Stimulated activated effector memory CD8-positive, alpha-beta T cell treated with anti-CD3 and anti-CD28 coated beads, Interleukin-12 subunit alpha, Interleukin-12 subunit beta, amount 100 ng/mL, for 72 hours (primary cell): ENCODE results near the gene ACSL4.
A peak's percentile ranks its signal among the peaks of the same experiment; 100 is the strongest.
"Not testable (repeated sequence)": the region's sequence is repeated elsewhere in the genome, so short reads cannot be mapped to it uniquely, and the experiment has no call there.

Source experiments
- ATAC-seq: fragments of 150-1000 bp; cut with Tn5 transposase; 2 replicates; pipeline ENCODE4 v1.10.0; 2021
- DNase-seq, 2 donors: peaks; one replicate each; pipeline ENCODE4 v3.0.0; 2021 to 2022; ENCODE audit warnings: low spot score in 2 of 2
- H3K27ac Mint-ChIP-seq: one replicate; pipeline ENCODE4 v1.8.0; 2022; ENCODE audit warnings: mild to moderate bottlenecking, mixed read lengths
- H3K36me3 Mint-ChIP-seq: one replicate; pipeline ENCODE4 v1.8.0; 2022; ENCODE audit warnings: mild to moderate bottlenecking, mixed read lengths
- H3K4me1 Mint-ChIP-seq: one replicate; pipeline ENCODE4 v1.8.0; 2022; ENCODE audit warnings: mixed read lengths
- H3K4me3 Mint-ChIP-seq: one replicate; pipeline ENCODE4 v1.8.0; 2022; ENCODE audit warnings: mild to moderate bottlenecking, mixed read lengths
- H3K9me3 Mint-ChIP-seq: one replicate; pipeline ENCODE4 v1.8.0; 2022; ENCODE audit warnings: mixed read lengths

The ACSL4 gene

GRCh38 chrX:109707319-109707718 is 25.7 kb downstream of the ACSL4 start:
- no peak for DNase-seq
- H3K27ac Mint-ChIP-seq: no peak overlapping the region
- peaks cover 12% of the 10 kb centered on the region for H3K36me3 Mint-ChIP-seq
- no peaks in the 10 kb centered on the region for H3K9me3 Mint-ChIP-seq
- H3K4me3 Mint-ChIP-seq: peak overlapping the region; percentile 16
- no peak for ATAC-seq
- peaks cover 30% of the 10 kb centered on the region for H3K4me1 Mint-ChIP-seq

GRCh38 chrX:109704563-109704962 is 28.5 kb downstream of the ACSL4 start:
- Mint-ChIP-seq H3K4me1 (peaks cover 24% of the 10 kb centered on the region), H3K4me3 (no peak overlapping the region), H3K27ac (no peak overlapping the region), H3K36me3 (peaks cover 17% of the 10 kb centered on the region), H3K9me3 (no peaks in the 10 kb centered on the region)
- ATAC-seq (peak; percentile 92), DNase-seq (no peak)

- Mint-ChIP-seq H3K27ac (no peak overlapping the region), H3K4me1 (peaks cover 14% of the 10 kb centered on the region), H3K36me3 (peaks cover 23% of the 10 kb centered on the region), H3K9me3 (no peaks in the 10 kb centered on the region), H3K4me3 (no peak overlapping the region)
- ATAC-seq: no peak
- no peak for DNase-seq
Measured at GRCh38 chrX:109697855-109698254, 35.2 kb downstream of the ACSL4 start.

GRCh38 chrX:109696146-109696740 is 36.8 kb downstream of the ACSL4 start:
- Mint-ChIP-seq H3K36me3 (peaks cover 23% of the 10 kb centered on the region), H3K27ac (no peak overlapping the region), H3K4me1 (peaks cover 14% of the 10 kb centered on the region), H3K4me3 (no peak overlapping the region), H3K9me3 (no peaks in the 10 kb centered on the region)
- DNase-seq (no peak), ATAC-seq (peak; percentile 60)

GRCh38 chrX:109695637-109696036 is 37.4 kb downstream of the ACSL4 start:
- Mint-ChIP-seq H3K4me1 (peaks cover 14% of the 10 kb centered on the region), H3K36me3 (peaks cover 23% of the 10 kb centered on the region), H3K27ac (no peak overlapping the region), H3K4me3 (no peak overlapping the region), H3K9me3 (no peaks in the 10 kb centered on the region)
- no peak for DNase-seq
- no peak for ATAC-seq

GRCh38 chrX:109691752-109692151 is 41.3 kb downstream of the ACSL4 start:
- ATAC-seq (no peak), DNase-seq (no peak)
- Mint-ChIP-seq H3K36me3 (peaks cover 23% of the 10 kb centered on the region), H3K9me3 (no peaks in the 10 kb centered on the region), H3K4me1 (peaks cover 7% of the 10 kb centered on the region), H3K4me3 (no peak overlapping the region), H3K27ac (no peak overlapping the region)

- ATAC-seq (no peak), DNase-seq (no peak)
- H3K4me1 Mint-ChIP-seq: peaks cover 2% of the 10 kb centered on the region
- H3K4me3 Mint-ChIP-seq: no peak overlapping the region
- H3K27ac Mint-ChIP-seq: no peak overlapping the region
- H3K9me3 Mint-ChIP-seq: no peaks in the 10 kb centered on the region
- H3K36me3 Mint-ChIP-seq: peaks cover 23% of the 10 kb centered on the region
Measured at GRCh38 chrX:109691277-109691676, 41.8 kb downstream of the ACSL4 start.

GRCh38 chrX:109687903-109688302 is 45.2 kb downstream of the ACSL4 start:
- Mint-ChIP-seq H3K4me1 (peaks cover 15% of the 10 kb centered on the region), H3K36me3 (peaks cover 28% of the 10 kb centered on the region), H3K9me3 (no peaks in the 10 kb centered on the region), H3K4me3 (no peak overlapping the region), H3K27ac (no peak overlapping the region)
- ATAC-seq: no peak
- DNase-seq: no peak

- ATAC-seq (peak; percentile 88), DNase-seq (no peak)
- peaks cover 15% of the 10 kb centered on the region for H3K4me1 Mint-ChIP-seq
- peaks cover 50% of the 10 kb centered on the region for H3K36me3 Mint-ChIP-seq
- H3K4me3 Mint-ChIP-seq: no peak overlapping the region
- H3K9me3 Mint-ChIP-seq: no peaks in the 10 kb centered on the region
- peak overlapping the region; percentile 83 for H3K27ac Mint-ChIP-seq
Measured at GRCh38 chrX:109685656-109686078, 47.4 kb downstream of the ACSL4 start.

GRCh38 chrX:109684136-109684535 is 48.9 kb downstream of the ACSL4 start:
- Mint-ChIP-seq H3K27ac (peak overlapping the region; percentile 44), H3K36me3 (peaks cover 57% of the 10 kb centered on the region)
- no peak for DNase-seq

GRCh38 chrX:109681475-109682081 is 51.5 kb downstream of the ACSL4 start:
- Mint-ChIP-seq H3K27ac (no peak overlapping the region), H3K4me1 (peaks cover 15% of the 10 kb centered on the region), H3K9me3 (no peaks in the 10 kb centered on the region), H3K4me3 (no peak overlapping the region), H3K36me3 (peaks cover 70% of the 10 kb centered on the region)
- no peak for ATAC-seq
- DNase-seq: no peak

More at GRCh38 chrX:109684136-109684535, 48.9 kb downstream of the ACSL4 start:
- Mint-ChIP-seq H3K4me3 (no peak overlapping the region), H3K9me3 (no peaks in the 10 kb centered on the region), H3K4me1 (peaks cover 15% of the 10 kb centered on the region)
- no peak for ATAC-seq

GRCh38 chrX:109679820-109680219 is 53.2 kb downstream of the ACSL4 start:
- Mint-ChIP-seq H3K4me3 (no peak overlapping the region), H3K4me1 (peaks cover 7% of the 10 kb centered on the region), H3K27ac (no peak overlapping the region), H3K36me3 (peaks cover 81% of the 10 kb centered on the region), H3K9me3 (no peaks in the 10 kb centered on the region)
- ATAC-seq (no peak), DNase-seq (no peak)

- DNase-seq (no peak), ATAC-seq (no peak)
- Mint-ChIP-seq H3K4me3 (no peak overlapping the region), H3K4me1 (no peaks in the 10 kb centered on the region), H3K9me3 (no peaks in the 10 kb centered on the region), H3K27ac (no peak overlapping the region), H3K36me3 (peaks cover 95% of the 10 kb centered on the region)
Measured at GRCh38 chrX:109672239-109672638, 60.8 kb downstream of the ACSL4 start.

- not testable (repeated sequence) for H3K4me3 Mint-ChIP-seq, DNase-seq, ATAC-seq, H3K4me1 Mint-ChIP-seq, H3K9me3 Mint-ChIP-seq, H3K27ac Mint-ChIP-seq
- peaks cover 95% of the 10 kb centered on the region for H3K36me3 Mint-ChIP-seq
Measured at GRCh38 chrX:109671170-109671569, 61.9 kb downstream of the ACSL4 start.

- Mint-ChIP-seq H3K9me3 (no peaks in the 10 kb centered on the region), H3K36me3 (peaks cover 95% of the 10 kb centered on the region), H3K4me3 (no peak overlapping the region), H3K27ac (no peak overlapping the region), H3K4me1 (no peaks in the 10 kb centered on the region)
- ATAC-seq (no peak), DNase-seq (no peak)
Measured at GRCh38 chrX:109667986-109668385, 65.1 kb downstream of the ACSL4 start.

- Mint-ChIP-seq H3K4me1 (no peaks in the 10 kb centered on the region), H3K9me3 (peaks cover 5% of the 10 kb centered on the region), H3K4me3 (no peak overlapping the region), H3K27ac (no peak overlapping the region), H3K36me3 (peaks cover 100% of the 10 kb centered on the region)
- no peak for DNase-seq
- no peak for ATAC-seq
Measured at GRCh38 chrX:109660435-109661143, 72.5 kb downstream of the ACSL4 start.
